HUES48 (cell line): Measurements from ENCODE around the gene AOC2.

ENCODE experiments used
- H3K27ac ChIP-seq: one replicate; pipeline ENCODE4 v1.7.0; 2013; ENCODE audit warnings: low read depth, low read length, inconsistent platforms
- H3K27me3 ChIP-seq: 2 replicates; pipeline ENCODE4 v1.6.1; 2013; ENCODE audit warnings: mild to moderate bottlenecking, low read length; ENCODE audit not compliant: control insufficient read depth, insufficient read depth
- H3K36me3 ChIP-seq: 2 replicates; pipeline ENCODE4 v1.6.1; 2013; ENCODE audit warnings: low read length; ENCODE audit not compliant: control insufficient read depth, insufficient read depth
- H3K4me1 ChIP-seq: 2 replicates; pipeline ENCODE4 v1.6.1; 2013; ENCODE audit warnings: mild to moderate bottlenecking, low read length; ENCODE audit not compliant: control insufficient read depth, insufficient read depth
- H3K4me3 ChIP-seq: 2 replicates; pipeline ENCODE4 v1.5.1; 2013; ENCODE audit warnings: mild to moderate bottlenecking, low read depth, low read length
- H3K9ac ChIP-seq: 2 replicates; pipeline ENCODE4 v1.6.1; 2013; ENCODE audit warnings: mild to moderate bottlenecking, low read depth, low read length, moderate library complexity
- H3K9me3 ChIP-seq: 2 replicates; pipeline ENCODE4 v1.6.1; 2013; ENCODE audit warnings: low read length; ENCODE audit not compliant: control insufficient read depth, insufficient read depth

The AOC2 gene

GRCh38 chr17:42844271-42844670, at the start of gene AOC2:
Gene AOC2 (plus strand): TSS chr17:42844580. CDS start chr17:42844627, 47 bp downstream.
- Histone ChIP-seq H3K27ac (no peak within 1 kb of the TSS), H3K4me1 (no peaks in the 10 kb centered on the region), H3K4me3 (no peak within 1 kb of the TSS), H3K9me3 (no peaks in the 10 kb centered on the region), H3K36me3 (peaks cover 64% of the 10 kb centered on the region), H3K27me3 (no peaks in the 10 kb centered on the region), H3K9ac (no peak within 1 kb of the TSS)

GRCh38 chr17:42795061-42795460, 49.3 kb upstream of the AOC2 start:
- H3K27ac ChIP-seq: no peak overlapping the region
- no peak overlapping the region for H3K9ac ChIP-seq

GRCh38 chr17:42795465-42795864, 48.9 kb upstream of the AOC2 start:
- 0 out of 2 replicates have a peak, but pooled peaks cover 3% of the 10 kb centered on the region for H3K9me3 ChIP-seq
- no peak overlapping the region for H3K4me3 ChIP-seq
- peaks cover 4% of the 10 kb centered on the region; the same call in 1 of the 2 replicates for H3K4me1 ChIP-seq
- peaks cover 18% of the 10 kb centered on the region for H3K36me3 ChIP-seq
- H3K27ac ChIP-seq: no peak overlapping the region
- H3K9ac ChIP-seq: no peak overlapping the region
- H3K27me3 ChIP-seq: peaks cover 7% of the 10 kb centered on the region; the same call in 1 of the 2 replicates

More at GRCh38 chr17:42795061-42795460, 49.3 kb upstream of the AOC2 start:
- Histone ChIP-seq H3K4me1 (peaks cover 4% of the 10 kb centered on the region; the same call in 1 of the 2 replicates), H3K27me3 (peaks cover 7% of the 10 kb centered on the region; the same call in 1 of the 2 replicates), H3K9me3 (0 out of 2 replicates have a peak, but pooled peaks cover 3% of the 10 kb centered on the region), H3K36me3 (peaks cover 18% of the 10 kb centered on the region), H3K4me3 (no peak overlapping the region)

GRCh38 chr17:42796066-42796758, 48.2 kb upstream of the AOC2 start:
- Histone ChIP-seq H3K4me3 (no peak overlapping the region), H3K9ac (no peak overlapping the region), H3K4me1 (peaks cover 4% of the 10 kb centered on the region; the same call in 1 of the 2 replicates), H3K9me3 (0 out of 2 replicates have a peak, but pooled peaks cover 3% of the 10 kb centered on the region), H3K27me3 (peaks cover 7% of the 10 kb centered on the region; the same call in 1 of the 2 replicates), H3K27ac (no peak overlapping the region), H3K36me3 (peaks cover 18% of the 10 kb centered on the region)

- peaks cover 7% of the 10 kb centered on the region; the same call in 1 of the 2 replicates for H3K27me3 ChIP-seq
- H3K9me3 ChIP-seq: 0 out of 2 replicates have a peak, but pooled peaks cover 3% of the 10 kb centered on the region
- peaks cover 4% of the 10 kb centered on the region; the same call in 1 of the 2 replicates for H3K4me1 ChIP-seq
- no peak overlapping the region for H3K27ac ChIP-seq
- H3K36me3 ChIP-seq: peaks cover 18% of the 10 kb centered on the region
- H3K9ac ChIP-seq: peak overlapping the region; percentile 75
- H3K4me3 ChIP-seq: peak overlapping the region; percentile 92
These were observed 47.0 kb upstream of the AOC2 start for GRCh38 chr17:42797067-42798007.

- Histone ChIP-seq H3K27me3 (peaks cover 7% of the 10 kb centered on the region; the same call in 1 of the 2 replicates), H3K4me3 (peak overlapping the region; percentile 92), H3K27ac (no peak overlapping the region), H3K9ac (peak overlapping the region; percentile 75), H3K36me3 (peaks cover 18% of the 10 kb centered on the region), H3K9me3 (0 out of 2 replicates have a peak, but pooled peaks cover 3% of the 10 kb centered on the region), H3K4me1 (peaks cover 4% of the 10 kb centered on the region; the same call in 1 of the 2 replicates)
These were observed 46.4 kb upstream of the AOC2 start for GRCh38 chr17:42798011-42798382.

- H3K4me3 ChIP-seq: peak within 1 kb of the TSS; percentile 92
- peak within 1 kb of the TSS; percentile 48 for H3K27ac ChIP-seq
- peaks cover 7% of the 10 kb centered on the region; the same call in 1 of the 2 replicates for H3K27me3 ChIP-seq
- H3K4me1 ChIP-seq: peaks cover 4% of the 10 kb centered on the region; the same call in 1 of the 2 replicates
- H3K9me3 ChIP-seq: 0 out of 2 replicates have a peak, but pooled peaks cover 3% of the 10 kb centered on the region
- H3K36me3 ChIP-seq: peaks cover 18% of the 10 kb centered on the region
- peak within 1 kb of the TSS; percentile 75 for H3K9ac ChIP-seq
These were observed 45.7 kb upstream of the AOC2 start, which contains the start of the genes CNTD1 and COA3 for GRCh38 chr17:42798383-42799380. Gene CNTD1 (plus strand): TSS chr17:42798861. CDS start chr17:42799068, 207 bp downstream. Gene COA3 (minus strand): TSS chr17:42798704. CDS start chr17:42798681, 23 bp downstream.

- peaks cover 7% of the 10 kb centered on the region; the same call in 1 of the 2 replicates for H3K27me3 ChIP-seq
- no peaks in the 10 kb centered on the region for H3K36me3 ChIP-seq
- H3K27ac ChIP-seq: peak overlapping the region; percentile 45
- H3K9me3 ChIP-seq: 0 out of 2 replicates have a peak, but pooled peaks cover 3% of the 10 kb centered on the region
- H3K9ac ChIP-seq: no peak overlapping the region
- H3K4me3 ChIP-seq: no peak overlapping the region
- H3K4me1 ChIP-seq: no peaks in the 10 kb centered on the region
These were observed 41.1 kb upstream of the AOC2 start for GRCh38 chr17:42803074-42803883.

- Histone ChIP-seq H3K4me3 (no peak overlapping the region), H3K27me3 (no peaks in the 10 kb centered on the region), H3K9me3 (no peaks in the 10 kb centered on the region), H3K4me1 (no peaks in the 10 kb centered on the region), H3K27ac (no peak overlapping the region), H3K36me3 (peaks cover 9% of the 10 kb centered on the region), H3K9ac (no peak overlapping the region)
These were observed 39.4 kb upstream of the AOC2 start for GRCh38 chr17:42804918-42805367.
